COLO668 (cell line): ENCODE data around the gene KCNJ12.
"Not testable (repeated sequence)": the region's sequence is repeated elsewhere in the genome, so short reads cannot be mapped to it uniquely, and the experiment has no call there.

Experiments used
- DNase-seq: peaks from one replicate; lab custom pipeline; 2025; ENCODE audit not compliant: unreplicated experiment; lab: John Stamatoyannopoulos, UW

KCNJ12 gene

DNA sequence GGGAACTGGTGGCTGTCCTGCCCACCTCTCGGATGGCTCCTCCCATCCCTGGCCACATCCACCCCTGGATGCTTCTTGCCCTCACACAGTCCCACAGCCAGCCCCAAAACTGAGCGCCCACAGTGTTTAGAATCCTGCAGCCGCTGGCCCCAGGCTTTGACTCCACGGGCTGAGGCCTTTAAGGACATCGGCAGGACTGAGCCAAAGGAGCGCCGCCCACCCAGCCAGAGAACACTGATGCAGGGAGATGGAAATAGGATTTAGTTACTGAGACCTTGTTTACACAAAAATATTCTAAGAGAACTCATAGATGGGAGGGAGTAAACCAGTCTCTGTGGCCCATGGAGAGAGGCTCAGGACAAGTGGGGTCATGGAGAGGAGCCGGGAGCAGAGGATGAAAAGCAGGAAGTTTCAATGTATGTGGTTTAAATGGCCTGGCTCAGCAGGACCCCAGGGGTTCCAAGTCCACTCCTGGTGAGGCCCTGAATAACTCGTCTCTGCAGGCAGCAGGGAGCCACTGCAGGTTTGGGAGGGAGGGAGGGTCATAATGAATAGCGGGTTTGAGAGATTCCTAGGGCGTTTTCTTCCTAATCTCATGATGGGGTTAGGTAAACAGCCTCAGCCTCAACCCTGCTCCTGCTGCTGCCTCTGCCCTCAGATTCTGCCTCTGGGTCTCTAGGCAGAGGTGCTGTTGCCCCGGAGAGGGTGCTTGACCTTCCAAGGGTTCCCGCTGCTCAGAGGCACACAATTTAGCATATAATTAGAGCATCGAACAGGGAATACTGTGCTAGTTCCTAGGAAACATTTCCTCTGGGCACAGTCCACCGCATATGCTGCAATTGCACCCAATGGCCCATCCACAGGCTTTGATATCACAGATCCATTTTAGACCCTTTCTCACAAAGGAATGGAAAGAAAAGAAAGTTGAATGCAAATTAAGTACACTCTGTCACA lies 61.0 kb downstream of the KCNJ12 start:
- DNase-seq = not testable (repeated sequence)

- DNase-seq = not testable (repeated sequence)
These were observed 62.3 kb downstream of the KCNJ12 start for GRCh38 chr17:21438316-21439014.

DNA sequence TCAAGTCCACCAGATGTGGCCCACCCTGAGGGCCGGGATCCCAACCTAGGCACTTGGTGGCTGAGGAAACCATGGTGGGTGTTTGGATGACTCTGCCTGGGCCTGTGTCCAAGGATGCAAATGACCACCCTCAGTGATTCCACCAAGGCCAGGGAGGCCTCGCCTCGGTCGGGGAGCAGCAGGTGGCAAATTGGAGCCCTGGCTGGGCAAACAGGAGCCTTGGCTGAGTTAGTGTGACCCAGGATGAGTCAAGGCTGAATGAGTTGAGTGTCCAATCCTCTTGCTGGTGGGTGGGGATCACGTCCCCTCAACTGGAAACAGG lies 62.8 kb downstream of the KCNJ12 start:
- DNase-seq = not testable (repeated sequence)

- DNase-seq = no peak
These were observed 69.0 kb downstream of the KCNJ12 start for GRCh38 chr17:21445091-21445650.

GRCh38 chr17:21447552-21447951 lies 71.4 kb downstream of the KCNJ12 start:
- DNase-seq = not testable (repeated sequence)

GRCh38 chr17:21449891-21450290 lies 73.7 kb downstream of the KCNJ12 start:
- not testable (repeated sequence) for DNase-seq

DNA sequence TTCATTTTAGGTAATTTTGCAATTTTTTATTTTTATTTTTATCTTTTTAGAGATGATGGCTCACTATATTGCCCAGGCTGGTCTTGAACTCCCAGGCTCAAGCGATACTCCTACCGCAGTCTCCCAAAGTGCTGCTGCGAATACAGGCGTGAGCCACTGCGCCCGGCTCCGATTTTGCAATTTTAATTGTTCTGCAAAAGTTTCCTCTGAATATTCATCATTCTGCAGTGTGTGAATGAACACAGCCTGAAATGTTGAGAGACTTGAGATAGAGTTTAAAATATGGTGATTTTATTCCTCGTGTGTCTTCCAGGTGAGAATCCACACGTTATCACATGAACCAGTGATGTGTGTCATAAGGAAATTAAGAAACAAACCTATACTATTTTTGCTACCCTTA lies 75.8 kb downstream of the KCNJ12 start:
- no peak for DNase-seq

DNA sequence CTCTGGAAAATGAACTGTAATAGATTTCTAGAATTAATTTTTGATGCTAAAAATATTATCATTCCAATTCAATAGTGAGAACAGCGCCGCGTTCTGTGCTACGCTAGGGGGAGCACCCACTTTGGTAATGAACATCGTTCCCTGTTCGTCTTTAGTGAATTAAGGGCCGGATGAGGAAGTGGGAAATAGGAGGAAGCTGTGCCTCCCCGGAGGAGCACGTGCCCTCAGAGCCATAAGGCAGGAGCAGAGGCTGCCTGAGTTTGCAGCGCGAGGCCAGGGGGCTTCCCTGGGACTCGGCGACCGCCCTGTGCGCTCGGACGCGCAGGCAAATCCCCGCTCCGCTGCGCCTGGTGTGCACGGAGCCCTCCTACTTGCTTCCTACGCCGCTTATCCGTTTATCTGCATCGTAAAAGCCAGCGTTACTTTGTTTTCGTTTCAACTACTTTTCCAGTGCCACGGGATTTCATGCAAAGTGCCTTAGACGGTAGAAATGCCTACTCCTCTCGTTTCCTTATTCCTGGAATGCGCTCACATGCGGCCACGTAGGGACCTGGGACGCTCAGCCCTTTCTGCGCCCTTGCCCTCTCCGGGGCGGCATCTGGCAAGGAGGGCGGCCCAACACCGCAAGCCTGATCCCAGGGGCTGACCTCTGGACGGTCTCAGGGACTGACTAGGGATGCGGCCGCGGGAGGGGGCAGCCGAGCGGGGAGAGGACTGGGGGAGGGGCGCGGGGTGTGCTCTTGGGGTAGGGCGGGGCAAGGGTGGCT lies 76.4 kb downstream of the KCNJ12 start:
- no peak for DNase-seq

DNA sequence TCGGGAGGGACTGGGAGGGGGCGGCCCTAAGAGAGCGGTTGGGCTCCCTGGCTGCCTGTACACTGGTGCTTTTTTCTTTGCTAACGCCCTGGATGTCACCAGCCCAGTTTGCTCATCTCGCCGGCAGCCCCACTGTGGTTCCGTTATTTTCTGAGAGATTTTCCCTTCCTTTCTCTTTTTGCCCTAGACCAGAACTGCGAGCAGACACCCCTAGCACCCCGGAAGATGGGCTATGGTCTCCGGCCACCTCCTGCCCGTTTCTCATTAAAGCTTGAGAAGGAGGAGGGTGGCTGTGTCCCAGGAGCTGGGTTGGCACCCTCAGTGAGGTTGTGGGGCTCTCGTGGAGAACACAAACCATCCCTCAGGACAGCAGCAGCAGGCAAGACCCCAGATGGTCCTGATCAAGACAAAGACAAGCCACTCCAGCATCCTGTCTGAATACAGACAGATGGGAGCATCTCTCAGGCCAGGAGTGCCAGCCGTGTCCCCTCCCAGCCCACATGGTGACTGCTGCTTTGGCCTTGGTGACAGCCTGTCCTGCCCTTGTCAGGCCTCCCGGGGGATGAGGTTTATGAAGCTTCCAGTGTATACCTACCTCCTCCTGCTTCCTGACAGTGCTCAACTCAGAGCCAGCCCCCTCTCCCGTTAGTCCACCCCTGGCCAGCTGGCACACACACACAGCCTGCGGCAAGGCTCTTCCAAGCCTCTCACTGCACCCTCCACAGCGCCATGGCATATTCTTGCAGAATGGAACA lies 77.2 kb downstream of the KCNJ12 start:
- DNase-seq = no peak

GRCh38 chr17:21454006-21454405 lies 77.8 kb downstream of the KCNJ12 start:
- DNase-seq = not testable (repeated sequence)

- no peak for DNase-seq
These were observed 78.3 kb downstream of the KCNJ12 start for GRCh38 chr17:21454441-21454840.

- DNase-seq = no peak
These were observed 79.6 kb downstream of the KCNJ12 start for GRCh38 chr17:21455761-21456160.

DNA sequence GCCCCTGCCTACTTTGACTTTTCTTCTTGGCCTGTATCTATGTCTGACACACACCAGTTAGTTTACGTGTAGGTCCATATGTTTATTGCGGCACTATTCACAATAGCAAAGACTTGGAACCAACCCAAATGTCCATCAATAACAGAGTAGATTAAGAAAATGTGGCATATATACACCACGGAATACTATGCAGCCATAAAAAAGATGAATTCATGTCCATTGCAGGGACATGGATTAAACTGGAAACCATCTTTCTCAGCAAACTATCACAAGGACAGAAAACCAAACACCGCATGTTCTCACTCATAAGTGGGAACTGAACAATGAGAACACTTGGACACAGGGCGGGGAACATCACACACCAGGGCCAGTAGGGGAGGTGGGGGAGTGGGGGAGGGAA lies 80.3 kb downstream of the KCNJ12 start:
- not testable (repeated sequence) for DNase-seq

GRCh38 chr17:21457051-21458026 lies 81.2 kb downstream of the KCNJ12 start:
- peak; percentile 61 for DNase-seq

DNA sequence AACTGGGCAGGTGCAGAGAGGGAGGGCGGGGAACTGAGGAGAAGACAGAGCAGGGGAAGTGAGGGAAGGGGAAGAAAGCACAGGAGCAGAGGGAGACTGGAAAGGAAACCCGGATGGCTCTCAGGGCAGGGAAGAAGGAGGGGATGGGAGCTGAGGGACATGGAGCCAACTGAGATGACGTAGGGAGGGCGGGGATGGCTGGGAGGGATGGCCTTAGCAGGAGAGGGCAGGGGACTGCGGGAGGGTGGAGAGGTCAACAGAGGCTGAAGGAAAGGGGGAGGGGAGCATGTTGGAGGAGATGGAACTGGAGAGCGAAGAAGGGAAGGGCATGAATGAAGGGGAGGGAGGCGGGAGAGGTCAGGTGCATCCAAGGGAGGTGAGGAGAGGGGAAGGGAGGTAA lies 81.9 kb downstream of the KCNJ12 start:
- DNase-seq = no peak

DNA sequence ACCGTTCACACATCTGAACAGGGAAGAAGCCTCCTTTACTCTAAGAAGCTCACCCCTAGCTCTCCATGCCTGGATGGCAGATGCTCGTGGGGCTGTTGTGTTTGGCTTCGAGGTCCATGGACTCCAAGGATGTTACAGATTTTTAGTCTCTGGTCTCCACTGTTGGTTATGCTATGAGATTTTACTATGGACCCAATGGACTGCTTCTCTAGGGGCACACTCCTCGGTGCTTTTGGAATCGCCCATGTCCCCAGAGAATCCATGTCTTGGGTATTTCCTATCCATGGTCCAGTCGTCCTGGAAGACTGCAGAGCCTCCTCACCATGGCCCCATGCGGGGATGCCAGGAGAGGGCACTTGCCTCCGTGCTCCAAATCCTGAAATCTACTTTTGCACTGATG lies 83.4 kb downstream of the KCNJ12 start:
- DNase-seq = no peak

DNA sequence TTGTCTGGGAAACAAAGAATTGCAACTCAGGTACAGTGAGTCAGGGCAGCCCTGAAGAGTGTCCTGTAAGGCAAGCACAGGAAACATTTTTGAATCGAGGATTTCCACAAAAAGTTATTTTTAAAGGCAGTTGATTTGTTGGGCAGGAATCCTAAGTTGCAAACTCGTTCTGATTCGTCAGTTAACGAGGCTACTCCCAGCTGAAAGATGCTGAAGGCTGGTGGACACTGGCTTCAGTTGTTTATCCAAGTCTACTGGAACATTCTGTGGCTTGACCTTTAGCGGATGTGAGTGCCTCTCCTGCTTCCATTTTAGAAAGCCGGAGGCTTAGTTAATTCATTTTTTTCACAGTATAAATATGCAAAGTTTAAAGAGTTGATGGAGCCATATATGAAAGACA lies 84.2 kb downstream of the KCNJ12 start:
- no peak for DNase-seq

DNA sequence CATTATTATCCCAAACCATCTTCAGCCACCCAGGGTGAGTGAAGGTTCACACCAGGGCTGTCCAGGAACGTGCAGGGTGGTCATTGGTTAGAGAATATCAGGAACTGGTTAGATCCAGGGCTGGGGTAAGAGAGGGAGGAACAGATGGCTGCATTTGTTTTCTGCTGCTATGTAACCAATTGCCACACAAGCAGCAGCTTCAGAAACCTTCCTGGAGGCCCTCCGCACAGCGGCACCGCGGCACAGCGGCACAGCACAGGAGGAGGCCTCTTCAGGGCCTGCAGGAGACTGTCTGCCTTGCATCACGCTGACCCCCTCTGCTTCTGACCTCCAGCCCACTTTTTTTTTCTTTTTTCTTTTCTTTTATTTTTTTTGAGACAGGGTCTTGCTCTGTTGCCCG lies 86.1 kb downstream of the KCNJ12 start:
- no peak for DNase-seq

DNA sequence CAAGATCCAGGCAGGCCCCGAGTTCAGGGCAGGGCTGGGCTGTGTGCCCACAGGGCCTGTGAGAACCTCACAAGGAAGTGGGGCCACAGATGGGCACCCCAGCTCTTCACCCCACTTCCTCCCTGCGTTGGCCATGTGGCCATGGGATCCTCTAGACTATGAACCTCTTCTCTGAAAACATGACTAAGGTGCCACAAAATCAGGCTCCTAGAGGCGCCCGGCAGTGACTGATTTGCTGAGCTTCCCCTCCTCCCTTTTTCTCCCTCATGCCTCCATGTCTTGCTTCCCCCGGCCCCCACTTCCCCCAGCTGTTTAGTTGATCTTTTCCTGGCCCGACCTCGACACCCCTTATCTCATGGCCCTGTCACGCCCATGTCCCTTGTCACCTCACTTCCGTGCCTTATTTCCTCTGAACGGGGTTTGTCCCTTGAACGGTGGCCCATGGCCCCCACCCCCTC lies 87.1 kb downstream of the KCNJ12 start:
- DNase-seq = no peak
